NCI-H2081 (cell line): Measurements from ENCODE around the gene APOA1.

Experiments used
- DNase-seq, 2 experiments: peaks; one replicate each; lab custom pipeline; 2025; lab: John Stamatoyannopoulos, UW

Gene APOA1

GRCh38 chr11:116788534-116788933 is 48.9 kb downstream of the APOA1 start:
- DNase-seq: no peak

DNA sequence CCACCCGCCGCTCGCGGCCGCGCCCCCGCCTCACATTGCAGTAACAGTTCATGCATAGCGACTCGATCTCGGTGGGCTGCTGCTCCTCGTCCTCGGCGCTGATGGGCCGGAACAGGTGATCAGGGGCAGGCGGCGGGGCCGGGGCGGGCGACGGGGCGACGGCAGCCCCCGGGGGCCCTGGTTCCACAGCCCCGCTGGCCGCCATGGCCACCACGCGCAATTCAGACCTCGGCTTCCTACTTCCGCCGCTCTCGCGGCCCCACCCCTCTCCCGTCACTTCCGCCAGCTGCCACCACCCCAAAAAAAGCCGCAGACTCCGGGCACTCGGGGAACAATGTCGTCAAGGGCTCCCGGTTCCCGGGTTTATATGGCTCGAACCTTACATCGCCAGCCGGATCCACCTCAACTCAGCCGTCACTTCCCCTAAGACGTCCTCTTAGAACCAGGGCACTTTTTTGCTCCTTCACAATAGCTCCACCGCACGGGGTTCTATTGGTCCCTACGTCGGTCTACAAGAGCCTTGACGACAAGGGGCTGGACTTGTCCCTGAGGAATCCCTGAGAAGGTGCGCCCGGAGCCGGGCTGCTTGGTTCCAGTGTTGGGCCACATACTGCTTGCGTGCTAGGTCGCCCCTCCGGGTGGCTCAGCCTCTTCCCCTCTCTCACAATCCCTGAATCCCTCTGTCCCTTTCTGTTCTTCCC is 49.5 kb downstream of the APOA1 start, which contains the start of gene ZPR1:
ZPR1 (minus strand) TSS at position 238 of the 701 bp plus-strand sequence; CDS start at position 205, 33 bp downstream.
- peak; percentile 51 to 73 for DNase-seq

DNA sequence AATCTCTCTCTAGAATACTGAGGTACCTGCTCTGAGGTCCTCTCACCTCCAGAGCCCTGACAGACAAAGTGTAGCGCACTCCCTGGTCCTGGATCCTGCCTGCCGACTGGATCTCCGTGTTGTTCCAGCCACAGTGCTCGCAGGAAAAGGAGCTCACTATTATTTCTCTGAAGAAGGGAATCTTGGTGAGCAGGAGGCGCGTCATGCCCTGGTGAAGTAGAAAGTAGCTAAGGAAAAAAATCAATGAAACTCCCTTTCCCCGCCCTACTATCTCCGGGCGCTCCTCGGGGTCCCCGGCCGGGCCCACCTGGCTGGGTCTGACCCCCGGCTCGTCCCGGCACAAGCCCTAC is 50.0 kb downstream of the APOA1 start:
- DNase-seq: no peak

GRCh38 chr11:116786966-116787365 is 50.5 kb downstream of the APOA1 start:
- no peak for DNase-seq

DNA sequence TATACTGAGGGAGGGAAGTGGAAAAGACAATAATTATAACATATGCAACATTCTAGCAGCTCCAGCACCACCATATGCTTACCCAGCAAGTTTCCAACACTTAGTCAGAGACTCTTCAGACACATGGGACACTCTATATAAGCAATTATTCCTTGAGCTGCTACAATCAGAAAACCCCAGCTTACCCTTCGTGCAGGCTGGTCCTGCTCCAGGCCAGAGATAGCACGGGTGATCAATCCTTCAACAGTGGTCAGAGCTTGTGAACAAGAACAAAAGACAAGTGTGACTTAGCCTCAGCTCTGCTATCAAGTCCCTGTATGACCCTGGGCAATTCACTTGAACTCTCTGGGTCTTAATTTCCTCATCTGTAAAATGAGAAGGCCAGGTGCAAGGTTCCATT is 51.1 kb downstream of the APOA1 start:
- no peak for DNase-seq
